Measurements from ENCODE around the gene GRID2. TPM values are rescaled to one million over a fixed set of nuclear protein-coding genes. Genes with fewer than 3 reads are reported as not detected.

Gene GRID2
- total and polyA plus RNA-seq, 4 donors, result under 0.01 to 0.02 TPM; not detected in 2

GRCh38 chr4:93319041-93319440, 1015.3 kb downstream of the GRID2 start:
- H3K9me3 ChIP-seq (ENCODE audit: control insufficient read depth in 4 of 4, low read length in 3 of 4), result no peaks in the 10 kb centered on the region
- DNase-seq (ENCODE audit: low spot score), result no peak
- H3K4me3 ChIP-seq (ENCODE audit: low read depth in 1 of 3, low read length in 3 of 3), result no peak overlapping the region
- no peak overlapping the region for H3K27ac ChIP-seq (ENCODE audit: low read depth in 1 of 2, low read length in 2 of 2)
- no peaks in the 10 kb centered on the region for H3K4me1 ChIP-seq (ENCODE audit: control insufficient read depth in 4 of 4, insufficient read depth in 4 of 4, low read length in 3 of 4)
- no peaks in the 10 kb centered on the region for H3K36me3 ChIP-seq (ENCODE audit: control insufficient read depth in 4 of 4, insufficient read depth in 3 of 4, low read depth in 1 of 4, low read length in 3 of 4)
- TF ChIP-seq FOXA1 (IDR thresholded peaks at IDR 0.05), result no peak
- TF ChIP-seq MAX (IDR thresholded peaks at IDR 0.05), result no peak
- TF ChIP-seq YY1 (IDR thresholded peaks at IDR 0.05), result no peak
- no peak for TF ChIP-seq FOXA2 (IDR thresholded peaks at IDR 0.05)
- no peak for TF ChIP-seq ATF3 (IDR thresholded peaks at IDR 0.05)
- no peak for TF ChIP-seq CTCF (IDR thresholded peaks at IDR 0.05; ENCODE audit: low read depth, low read length, missing input control)
- no peak for TF ChIP-seq RXRA (IDR thresholded peaks at IDR 0.05)
- no peak for TF ChIP-seq RAD21 (IDR thresholded peaks at IDR 0.05)
- no peak for TF ChIP-seq NR2F2 (IDR thresholded peaks at IDR 0.05)
- no peak for TF ChIP-seq ZBTB33 (IDR thresholded peaks at IDR 0.05)
- no peak for TF ChIP-seq HNF4A (conservative IDR thresholded peaks at IDR 0.05)
- TF ChIP-seq GABPA (IDR thresholded peaks at IDR 0.05 in 1 of 2, conservative IDR thresholded peaks at IDR 0.05 in 1 of 2), result no peak
- 44% methylated on average over 1 of the region's 1 CpG for WGBS
- H3K9ac ChIP-seq (ENCODE audit: low read depth in 1 of 2, low read length in 2 of 2), result no peak overlapping the region
- H3K27me3 ChIP-seq (ENCODE audit: control insufficient read depth in 4 of 4, insufficient read depth in 4 of 4, low read length in 3 of 4), result no peaks in the 10 kb centered on the region

DNA sequence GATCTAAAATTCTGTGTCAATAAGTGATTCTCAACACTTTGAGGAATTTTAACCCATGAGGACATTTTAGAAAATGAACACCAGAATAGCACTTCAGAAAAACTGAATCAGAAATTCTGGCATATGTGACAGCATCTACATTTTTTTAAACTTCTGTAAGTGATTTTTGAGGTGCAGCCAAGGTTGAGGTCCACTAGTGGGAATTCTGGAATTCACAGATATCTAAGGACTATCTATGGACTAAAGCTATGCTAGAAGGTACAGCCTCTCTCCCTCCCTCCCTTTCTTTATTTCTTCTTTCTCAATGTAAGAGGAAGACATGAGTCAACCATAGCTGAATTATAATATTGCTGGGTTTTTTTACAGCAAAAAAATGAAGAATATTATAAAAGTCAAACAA, 1016.6 kb downstream of the GRID2 start:
- H3K4me3 ChIP-seq (ENCODE audit: low read depth in 1 of 3, low read length in 3 of 3), result no peak overlapping the region
- DNase-seq (ENCODE audit: low spot score), result no peak
- no peak overlapping the region for H3K27ac ChIP-seq (ENCODE audit: low read depth in 1 of 2, low read length in 2 of 2)
- no peaks in the 10 kb centered on the region for H3K27me3 ChIP-seq (ENCODE audit: control insufficient read depth in 4 of 4, insufficient read depth in 4 of 4, low read length in 3 of 4)
- no peak for TF ChIP-seq HNF4A (conservative IDR thresholded peaks at IDR 0.05)
- no peak for TF ChIP-seq FOXA1 (IDR thresholded peaks at IDR 0.05)
- TF ChIP-seq RXRA (IDR thresholded peaks at IDR 0.05), result no peak
- no peak for TF ChIP-seq FOXA2 (IDR thresholded peaks at IDR 0.05)
- TF ChIP-seq REST (IDR thresholded peaks at IDR 0.05), result no peak
- no peak for TF ChIP-seq GABPA (IDR thresholded peaks at IDR 0.05 in 1 of 2, conservative IDR thresholded peaks at IDR 0.05 in 1 of 2)
- TF ChIP-seq NR2F2 (IDR thresholded peaks at IDR 0.05), result no peak
- no peak for TF ChIP-seq MAX (IDR thresholded peaks at IDR 0.05)
- no peak for TF ChIP-seq HNF4G (IDR thresholded peaks at IDR 0.05)
- no peak for TF ChIP-seq JUND (IDR thresholded peaks at IDR 0.05)
- TF ChIP-seq TAF1 (conservative IDR thresholded peaks at IDR 0.05), result no peak
- TF ChIP-seq SP1 (IDR thresholded peaks at IDR 0.05), result no peak
- no peak for TF ChIP-seq ATF3 (IDR thresholded peaks at IDR 0.05)
- no peaks in the 10 kb centered on the region for H3K4me1 ChIP-seq (ENCODE audit: control insufficient read depth in 4 of 4, insufficient read depth in 4 of 4, low read length in 3 of 4)
- H3K9ac ChIP-seq (ENCODE audit: low read depth in 1 of 2, low read length in 2 of 2), result no peak overlapping the region
- no peaks in the 10 kb centered on the region for H3K9me3 ChIP-seq (ENCODE audit: control insufficient read depth in 4 of 4, low read length in 3 of 4)
- H3K36me3 ChIP-seq (ENCODE audit: control insufficient read depth in 4 of 4, insufficient read depth in 3 of 4, low read depth in 1 of 4, low read length in 3 of 4), result no peaks in the 10 kb centered on the region

All from liver (tissue), 9 donors.